DOHH2 (cell line): ENCODE measurements around the gene NMD3.

Experiments
- CTCF ChIP-seq: fragments of 200-600 bp; sonication (generic); IDR thresholded peaks from one replicate; pipeline ENCODE4 v1.5.1; 2014; ENCODE audit warnings: antibody characterized with exemption, mild to moderate bottlenecking, low read depth, low read length; ENCODE audit not compliant: poor library complexity, severe bottlenecking
- EZH2phosphoT487 ChIP-seq: fragments of 200-600 bp; sonication (generic); IDR thresholded peaks from 2 replicates; pipeline ENCODE4 v1.6.1; 2017; ENCODE audit warnings: borderline replicate concordance, mild to moderate bottlenecking, antibody characterized with exemption, low read length, moderate library complexity, mixed read lengths

- TF ChIP-seq CTCF (no peak), EZH2phosphoT487 (no peak)
Observed at GRCh38 chr3:161267646-161268045, 46.5 kb downstream of the NMD3 start.
